ENCODE measurements around the gene MRGPRF. TPM values are rescaled to one million over a fixed set of nuclear protein-coding genes. Genes with fewer than 3 reads are reported as not detected.
A peak's percentile ranks its signal among the peaks of the same experiment; 100 is the strongest.

The MRGPRF gene
- total RNA-seq, 1 experiment from 2014 or later: 27.4 TPM

DNA sequence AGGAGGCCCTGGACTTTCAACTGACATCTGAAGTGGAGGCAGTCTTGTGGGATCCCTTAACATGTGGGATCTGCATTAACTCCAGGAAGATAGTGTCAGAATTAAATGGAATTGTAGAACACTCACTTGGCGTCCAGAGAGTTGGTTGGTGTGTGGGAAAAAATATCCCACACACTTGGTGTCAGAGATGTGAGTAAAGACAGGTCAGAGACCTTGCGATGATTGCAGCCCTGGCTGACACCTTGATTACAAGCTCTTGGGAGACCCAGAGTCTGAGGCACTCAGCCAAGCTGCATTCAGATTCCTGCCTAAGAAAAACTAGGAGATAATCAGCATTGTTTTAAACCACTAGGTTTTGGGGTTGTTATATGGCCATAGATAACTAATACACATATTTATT is 28.5 kb upstream of the MRGPRF start:
- Histone ChIP-seq H3K27me3 (replicated peaks) (no peaks in the 10 kb centered on the region), H3K4me3 (no peak overlapping the region), H3K9me3 (replicated peaks) (no peaks in the 10 kb centered on the region), H3K27ac (peak overlapping the region; percentile 91), H3K36me3 (no peaks in the 10 kb centered on the region), H3K4me1 (replicated peaks) (peaks cover 60% of the 10 kb centered on the region)
- no peak for DNase-seq (ENCODE audit: low read depth in 1 of 2, low spot score in 2 of 2)

DNA sequence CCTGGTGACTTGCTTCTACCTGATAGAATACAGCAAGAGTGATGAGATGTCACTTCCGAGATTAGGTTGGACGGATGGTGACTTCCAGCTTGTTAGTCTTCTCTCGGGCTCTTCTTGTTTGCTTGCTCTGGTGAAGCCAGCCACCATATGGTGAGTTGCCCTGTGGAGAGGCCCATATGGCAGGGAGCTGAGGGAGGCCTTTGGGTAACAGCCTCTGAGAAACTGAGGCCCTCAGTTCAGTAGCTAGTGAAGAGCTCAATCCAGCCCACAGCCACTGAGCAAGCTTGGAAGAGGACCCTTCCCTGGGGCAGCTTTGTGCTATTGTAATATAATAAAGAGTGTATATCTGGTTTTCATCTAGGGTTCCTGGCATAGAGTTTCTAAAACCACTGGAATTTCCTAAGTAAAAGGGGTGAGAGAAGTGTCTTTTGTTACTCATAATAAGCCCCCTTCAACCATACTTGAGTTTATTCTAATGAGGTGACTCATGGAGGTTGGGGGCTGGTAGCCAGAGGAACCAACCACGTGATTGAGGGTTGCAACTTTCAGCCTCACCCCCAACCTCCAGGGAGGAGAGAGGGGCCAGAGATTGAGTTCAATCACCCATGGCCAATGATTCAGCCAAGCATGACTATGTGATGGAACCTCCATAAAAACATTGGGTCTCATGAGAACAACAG is 27.7 kb upstream of the MRGPRF start:
- DNase-seq (ENCODE audit: low read depth in 1 of 2, low spot score in 2 of 2): peak; percentile 97 to 99
- H3K36me3 ChIP-seq: no peaks in the 10 kb centered on the region
- H3K4me3 ChIP-seq: no peak overlapping the region
- H3K4me1 ChIP-seq (replicated peaks): peaks cover 60% of the 10 kb centered on the region
- no peaks in the 10 kb centered on the region for H3K27me3 ChIP-seq (replicated peaks)
- H3K9me3 ChIP-seq (replicated peaks): no peaks in the 10 kb centered on the region
- H3K27ac ChIP-seq: peak overlapping the region; percentile 91

DNA sequence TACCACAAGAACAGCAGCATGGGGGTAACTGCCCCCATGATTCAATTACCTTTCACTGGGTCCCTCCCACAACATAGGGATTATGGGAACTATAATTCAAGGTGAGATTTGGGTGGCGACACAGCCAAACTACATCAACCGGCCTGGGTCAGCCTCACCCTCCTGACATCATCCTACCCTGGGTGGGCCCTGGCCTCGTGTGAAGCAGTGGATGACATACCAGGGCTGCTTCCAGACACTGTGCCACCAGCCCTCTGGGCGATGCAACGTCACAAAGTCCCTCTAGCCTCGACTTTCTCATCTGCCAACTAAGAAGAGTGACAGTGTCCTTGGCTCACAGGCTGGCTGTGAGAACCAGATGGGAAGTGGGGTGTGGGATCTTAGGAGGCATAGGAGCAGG is 27.0 kb upstream of the MRGPRF start:
- Histone ChIP-seq H3K4me3 (no peak overlapping the region), H3K27me3 (replicated peaks) (no peaks in the 10 kb centered on the region), H3K9me3 (replicated peaks) (no peaks in the 10 kb centered on the region), H3K27ac (peak overlapping the region; percentile 91), H3K36me3 (no peaks in the 10 kb centered on the region), H3K4me1 (replicated peaks) (peaks cover 54% of the 10 kb centered on the region)
- peak; percentile 85 to 94 for DNase-seq (ENCODE audit: low read depth in 1 of 2, low spot score in 2 of 2)

DNA sequence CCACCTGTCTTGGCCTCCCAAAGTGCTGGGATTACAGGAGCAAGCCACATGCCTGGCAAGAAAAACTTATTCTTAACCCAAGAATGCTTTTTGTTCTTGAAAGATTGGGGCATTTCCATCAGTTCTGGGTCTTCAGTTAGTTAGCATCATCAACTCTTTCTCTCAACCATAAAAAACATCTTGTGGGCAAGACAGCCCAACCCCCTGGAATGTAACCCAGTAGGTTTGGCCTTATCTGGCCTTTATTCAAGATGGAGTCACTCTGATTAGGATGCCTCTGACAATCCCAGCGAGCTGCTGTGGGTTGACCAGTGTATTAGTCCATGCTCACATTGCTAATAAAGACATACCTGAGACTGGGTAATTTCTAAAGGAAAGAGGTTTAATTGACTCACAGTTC is 26.5 kb upstream of the MRGPRF start:
- H3K4me3 ChIP-seq: no peak overlapping the region
- peaks cover 48% of the 10 kb centered on the region for H3K4me1 ChIP-seq (replicated peaks)
- no peaks in the 10 kb centered on the region for H3K27me3 ChIP-seq (replicated peaks)
- H3K36me3 ChIP-seq: no peaks in the 10 kb centered on the region
- H3K27ac ChIP-seq: peak overlapping the region; percentile 91
- no peaks in the 10 kb centered on the region for H3K9me3 ChIP-seq (replicated peaks)
- peak in 1 of 2 experiments; percentile 48 for DNase-seq (ENCODE audit: low read depth in 1 of 2, low spot score in 2 of 2)

DNA sequence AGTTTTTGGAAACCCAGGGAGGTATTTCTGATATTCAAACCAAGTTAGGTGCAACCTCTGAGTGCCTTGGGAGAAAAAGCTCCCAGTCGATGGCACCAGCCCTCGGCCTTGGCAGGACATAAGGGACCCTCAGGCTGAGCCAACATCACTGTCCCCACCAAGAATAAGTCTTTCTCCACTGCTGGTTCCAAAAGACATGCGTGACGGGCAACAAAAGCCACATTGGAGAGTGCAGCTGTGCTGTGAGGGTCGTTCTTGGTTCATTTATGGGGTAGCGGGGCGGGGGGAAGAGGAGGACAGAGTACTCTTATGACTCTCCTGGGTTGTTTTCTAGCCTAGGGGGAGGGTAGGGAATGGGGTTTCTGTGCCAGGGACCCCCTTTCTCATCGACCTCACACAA is 24.5 kb upstream of the MRGPRF start:
- DNase-seq (ENCODE audit: low read depth in 1 of 2, low spot score in 2 of 2): no peak
- Histone ChIP-seq H3K4me1 (replicated peaks) (peaks cover 34% of the 10 kb centered on the region), H3K4me3 (no peak overlapping the region), H3K27me3 (replicated peaks) (no peaks in the 10 kb centered on the region), H3K36me3 (no peaks in the 10 kb centered on the region), H3K9me3 (replicated peaks) (no peaks in the 10 kb centered on the region), H3K27ac (no peak overlapping the region)

DNA sequence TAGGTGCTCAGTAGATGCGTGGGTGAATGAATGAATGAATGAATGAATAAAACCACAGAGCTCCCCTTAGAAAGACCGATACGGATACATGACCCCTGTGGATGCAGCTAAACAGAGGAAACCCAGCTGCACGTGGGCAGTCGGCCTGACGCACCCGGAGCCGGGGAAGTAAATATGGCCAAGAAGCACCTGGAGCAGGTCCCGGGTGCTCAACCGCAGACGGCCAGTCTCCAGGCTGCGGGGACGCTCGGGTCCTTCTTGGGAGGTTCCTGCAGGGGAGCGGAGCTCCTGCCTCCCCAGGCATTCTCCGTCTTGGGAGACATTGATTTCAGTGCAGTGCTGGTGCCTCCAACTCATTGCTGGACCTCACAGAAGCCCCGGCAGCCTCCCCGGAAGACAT is 24.0 kb upstream of the MRGPRF start:
- Histone ChIP-seq H3K9me3 (replicated peaks) (no peaks in the 10 kb centered on the region), H3K4me3 (no peak overlapping the region), H3K36me3 (no peaks in the 10 kb centered on the region), H3K27me3 (replicated peaks) (no peaks in the 10 kb centered on the region), H3K27ac (no peak overlapping the region), H3K4me1 (replicated peaks) (peaks cover 33% of the 10 kb centered on the region)
- DNase-seq (ENCODE audit: low read depth in 1 of 2, low spot score in 2 of 2): no peak

DNA sequence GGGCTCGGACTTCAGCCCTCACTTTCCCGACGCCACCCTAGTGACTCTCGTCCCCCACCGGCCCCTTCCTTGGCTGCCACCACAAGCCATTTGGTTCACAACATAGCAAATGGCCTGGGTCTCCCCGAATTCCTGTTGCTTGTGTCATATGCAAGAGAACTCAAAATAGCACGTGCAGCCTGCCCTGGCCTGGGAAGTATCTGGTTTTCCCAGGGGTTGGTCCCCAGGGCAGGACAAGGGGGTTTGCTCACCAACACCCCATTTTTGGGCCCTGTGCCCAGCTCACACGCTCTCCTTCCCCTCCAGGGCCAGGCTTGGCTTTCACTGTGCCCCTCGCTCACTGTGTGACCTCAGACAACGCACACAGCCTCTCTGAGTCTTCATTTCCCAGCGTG is 22.9 kb upstream of the MRGPRF start:
- H3K9me3 ChIP-seq (replicated peaks): no peaks in the 10 kb centered on the region
- H3K36me3 ChIP-seq: no peaks in the 10 kb centered on the region
- peaks cover 21% of the 10 kb centered on the region for H3K4me1 ChIP-seq (replicated peaks)
- H3K27ac ChIP-seq: no peak overlapping the region
- H3K4me3 ChIP-seq: no peak overlapping the region
- H3K27me3 ChIP-seq (replicated peaks): no peaks in the 10 kb centered on the region
- DNase-seq (ENCODE audit: low read depth in 1 of 2, low spot score in 2 of 2): no peak

DNA sequence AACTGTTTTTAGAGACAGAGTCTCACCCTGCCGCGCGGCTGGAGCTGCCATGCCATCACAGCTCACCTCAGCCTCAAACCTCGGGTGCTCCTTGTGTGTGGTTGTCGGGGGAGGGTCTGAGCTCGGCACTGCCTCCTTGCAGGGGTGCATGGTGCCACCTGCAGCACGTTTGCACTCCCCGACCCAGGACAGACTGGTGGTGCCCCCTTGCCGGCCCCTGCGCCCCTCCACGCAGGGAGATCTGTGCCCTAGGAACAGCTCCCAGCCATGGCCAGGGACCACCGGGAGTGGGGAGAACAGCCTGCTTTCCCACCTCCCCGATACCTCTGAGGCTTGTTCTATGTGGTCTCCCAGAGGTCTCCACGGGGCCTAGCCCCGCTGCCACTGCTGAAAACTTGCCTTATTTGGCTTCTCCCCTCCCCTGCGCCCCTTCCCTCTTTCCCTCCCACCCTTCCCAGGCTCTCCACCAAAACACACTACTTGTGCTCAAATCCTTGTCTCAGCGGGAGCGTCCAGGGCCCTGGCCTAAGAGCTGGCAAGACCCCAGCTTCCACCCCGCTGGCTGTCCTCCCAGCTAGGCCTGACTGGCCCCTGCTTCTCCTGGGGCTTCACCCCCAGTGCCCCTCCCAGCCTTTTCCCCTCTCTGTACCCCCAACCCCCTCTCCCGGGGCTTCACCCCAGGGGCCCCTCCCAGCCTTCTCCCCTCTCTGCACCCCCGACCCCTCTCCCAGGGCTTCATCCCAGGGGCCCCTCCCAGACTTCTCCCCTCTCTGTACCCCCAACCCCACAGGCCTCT is 22.3 kb upstream of the MRGPRF start:
- Histone ChIP-seq H3K4me1 (replicated peaks) (peaks cover 15% of the 10 kb centered on the region), H3K9me3 (replicated peaks) (no peaks in the 10 kb centered on the region), H3K27ac (no peak overlapping the region), H3K27me3 (replicated peaks) (no peaks in the 10 kb centered on the region), H3K4me3 (no peak overlapping the region), H3K36me3 (no peaks in the 10 kb centered on the region)
- no peak for DNase-seq (ENCODE audit: low read depth in 1 of 2, low spot score in 2 of 2)

DNA sequence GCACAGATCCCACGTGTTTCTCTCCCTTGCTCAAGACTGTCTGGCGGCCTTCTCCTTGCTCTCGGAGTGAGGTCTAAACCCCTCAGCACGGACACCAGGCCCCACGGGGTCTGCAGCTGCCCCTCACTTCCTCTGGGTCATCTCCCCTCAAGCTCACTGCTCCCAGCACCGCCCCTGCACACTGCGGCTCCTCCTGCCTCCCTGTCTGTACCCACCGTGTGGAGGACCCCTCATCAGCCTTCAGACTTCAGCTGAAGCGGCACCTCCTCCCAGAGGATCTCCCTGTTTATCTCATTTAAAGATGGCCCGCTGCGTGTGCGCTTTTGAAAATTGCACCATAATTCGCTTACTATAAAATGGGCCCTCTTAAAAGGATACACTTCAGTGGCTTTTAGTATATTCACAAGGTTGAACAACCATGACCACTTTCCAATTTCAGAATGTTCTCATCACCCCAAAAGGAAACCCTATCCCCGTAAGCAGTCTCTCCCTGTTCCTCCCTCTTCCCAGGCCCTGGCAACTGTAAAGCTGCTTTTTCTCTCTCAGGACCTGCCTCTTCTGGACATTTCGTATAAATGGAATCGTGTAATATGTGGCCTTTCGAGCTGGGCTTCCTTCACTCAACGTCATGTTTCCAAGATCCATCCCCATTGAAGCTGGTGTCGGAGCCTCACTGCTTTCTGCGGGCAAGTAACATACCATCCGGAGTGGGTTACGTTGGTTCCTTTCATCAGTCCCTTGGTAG is 21.2 kb upstream of the MRGPRF start:
- Histone ChIP-seq H3K9me3 (replicated peaks) (no peaks in the 10 kb centered on the region), H3K36me3 (no peaks in the 10 kb centered on the region), H3K4me1 (replicated peaks) (peaks cover 5% of the 10 kb centered on the region), H3K27me3 (replicated peaks) (no peaks in the 10 kb centered on the region), H3K4me3 (no peak overlapping the region), H3K27ac (no peak overlapping the region)
- no peak for DNase-seq (ENCODE audit: low read depth in 1 of 2, low spot score in 2 of 2)

DNA sequence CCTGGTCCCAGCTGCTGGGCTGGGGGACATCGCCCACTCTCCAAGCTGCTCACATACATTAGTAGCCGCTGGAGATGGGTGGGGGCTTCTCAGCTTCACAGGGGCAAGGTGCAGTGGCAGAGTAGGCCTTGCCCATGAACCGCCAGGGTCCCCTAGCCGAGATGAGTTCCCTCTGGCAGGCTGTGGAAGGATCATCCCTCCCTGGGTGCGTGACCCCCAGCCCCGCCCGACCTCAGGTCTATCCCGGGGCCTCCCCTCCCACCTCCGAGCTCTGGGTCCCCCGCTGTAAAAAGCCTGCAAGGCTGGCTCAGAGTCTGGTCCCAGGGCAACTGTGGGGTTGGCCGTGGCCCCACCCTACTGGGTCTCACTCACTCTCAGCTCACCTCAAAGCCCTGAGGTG is 20.4 kb upstream of the MRGPRF start:
- no peaks in the 10 kb centered on the region for H3K4me1 ChIP-seq (replicated peaks)
- no peaks in the 10 kb centered on the region for H3K36me3 ChIP-seq
- no peak overlapping the region for H3K27ac ChIP-seq
- DNase-seq (ENCODE audit: low read depth in 1 of 2, low spot score in 2 of 2): no peak
- no peak overlapping the region for H3K4me3 ChIP-seq
- H3K9me3 ChIP-seq (replicated peaks): no peaks in the 10 kb centered on the region
- no peaks in the 10 kb centered on the region for H3K27me3 ChIP-seq (replicated peaks)

DNA sequence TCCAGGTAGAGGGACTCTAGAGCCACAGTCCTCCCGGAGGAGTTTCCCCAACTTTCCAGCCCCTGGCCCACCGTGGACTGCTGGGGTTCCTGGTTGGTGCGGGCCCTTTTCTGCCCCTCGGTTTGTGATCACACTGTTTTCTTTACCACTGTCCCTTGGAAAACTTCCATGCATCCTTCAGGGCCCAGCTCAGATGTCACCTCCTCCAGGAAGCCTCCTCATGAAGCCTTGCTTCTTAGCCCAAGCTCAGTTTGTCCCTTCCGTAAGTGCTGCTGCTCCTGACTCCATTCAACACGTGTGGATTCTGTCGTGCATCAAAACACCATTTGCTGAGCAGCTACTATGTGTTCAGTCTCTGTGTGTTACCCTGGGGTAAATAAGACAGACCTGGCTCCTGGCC is 19.8 kb upstream of the MRGPRF start:
- H3K27ac ChIP-seq: no peak overlapping the region
- no peaks in the 10 kb centered on the region for H3K27me3 ChIP-seq (replicated peaks)
- no peaks in the 10 kb centered on the region for H3K36me3 ChIP-seq
- H3K9me3 ChIP-seq (replicated peaks): no peaks in the 10 kb centered on the region
- H3K4me1 ChIP-seq (replicated peaks): 0 out of 2 replicates have a peak, but pooled peaks cover under 1% of the 10 kb centered on the region
- no peak overlapping the region for H3K4me3 ChIP-seq
- no peak for DNase-seq (ENCODE audit: low read depth in 1 of 2, low spot score in 2 of 2)

DNA sequence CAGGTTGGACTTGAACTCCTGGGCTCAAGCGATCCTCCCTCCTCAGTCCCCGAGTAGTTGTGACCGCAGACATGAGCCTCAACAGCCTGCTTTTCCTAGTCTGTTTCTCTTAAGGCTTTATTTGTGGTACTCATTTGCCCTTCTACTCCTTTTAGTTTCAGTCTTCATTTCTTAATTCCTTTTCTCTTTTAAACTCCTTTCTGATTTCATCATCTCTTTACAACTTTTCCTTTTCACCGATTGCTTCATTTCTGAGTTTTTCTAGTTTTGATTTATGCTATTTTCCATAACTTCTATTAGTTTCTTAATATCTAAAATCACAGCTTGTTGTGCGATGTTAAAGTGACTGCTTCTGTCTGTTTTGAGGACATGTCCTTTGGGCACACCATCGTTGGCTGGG is 17.3 kb upstream of the MRGPRF start:
- Histone ChIP-seq H3K27me3 (replicated peaks) (no peaks in the 10 kb centered on the region), H3K27ac (no peak overlapping the region), H3K4me1 (replicated peaks) (0 out of 2 replicates have a peak, but pooled peaks cover 4% of the 10 kb centered on the region), H3K9me3 (replicated peaks) (no peaks in the 10 kb centered on the region), H3K36me3 (no peaks in the 10 kb centered on the region), H3K4me3 (no peak overlapping the region)
- no peak for DNase-seq (ENCODE audit: low read depth in 1 of 2, low spot score in 2 of 2)

DNA sequence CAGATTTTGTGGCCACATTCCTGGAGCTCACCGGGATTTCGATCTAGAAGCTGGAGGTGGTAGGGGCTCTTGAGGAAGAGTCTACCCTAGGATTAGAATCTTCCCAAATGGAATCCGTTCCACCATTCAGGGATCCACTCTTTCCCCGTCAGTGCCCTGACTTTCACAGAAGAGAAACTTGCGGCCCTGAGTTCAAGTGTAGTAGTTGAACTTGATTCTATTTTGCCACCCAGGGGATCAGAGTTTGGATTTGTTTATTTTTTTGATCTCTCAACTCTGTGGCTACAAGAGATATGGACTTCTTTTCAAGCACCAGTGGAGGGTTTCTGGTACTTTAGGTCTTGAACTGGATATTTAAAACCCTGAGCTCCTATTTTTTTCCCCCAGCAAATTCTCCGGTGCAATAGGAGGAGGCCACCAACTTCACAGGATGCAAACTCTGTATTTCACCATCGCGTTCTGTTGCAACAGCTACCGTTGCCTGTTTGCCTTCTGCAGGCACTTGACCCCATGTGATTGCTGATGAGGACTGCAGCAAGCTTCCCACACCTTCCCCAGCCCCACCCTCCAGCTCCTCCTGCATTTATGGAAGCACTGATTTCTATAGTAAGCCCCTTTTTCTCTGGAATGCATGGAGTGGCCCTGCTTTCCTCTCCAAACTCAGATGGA is 14.8 kb upstream of the MRGPRF start:
- H3K4me3 ChIP-seq: no peak overlapping the region
- no peaks in the 10 kb centered on the region for H3K36me3 ChIP-seq
- H3K4me1 ChIP-seq (replicated peaks): 0 out of 2 replicates have a peak, but pooled peaks cover 4% of the 10 kb centered on the region
- DNase-seq (ENCODE audit: low read depth in 1 of 2, low spot score in 2 of 2): no peak
- no peaks in the 10 kb centered on the region for H3K9me3 ChIP-seq (replicated peaks)
- H3K27ac ChIP-seq: no peak overlapping the region
- H3K27me3 ChIP-seq (replicated peaks): no peaks in the 10 kb centered on the region

All from SJSA1 (cell line).